GM18508 (cell line): ENCODE results near the gene MIB2.

Experiments
- ATAC-seq: cut with Tn5 transposase; IDR thresholded peaks from one replicate; pipeline ENCODE4 v1.9.1; 2021; ENCODE audit warnings: moderate number of reproducible peaks; ENCODE audit not compliant: insufficient read depth, unreplicated experiment

MIB2 gene

DNA sequence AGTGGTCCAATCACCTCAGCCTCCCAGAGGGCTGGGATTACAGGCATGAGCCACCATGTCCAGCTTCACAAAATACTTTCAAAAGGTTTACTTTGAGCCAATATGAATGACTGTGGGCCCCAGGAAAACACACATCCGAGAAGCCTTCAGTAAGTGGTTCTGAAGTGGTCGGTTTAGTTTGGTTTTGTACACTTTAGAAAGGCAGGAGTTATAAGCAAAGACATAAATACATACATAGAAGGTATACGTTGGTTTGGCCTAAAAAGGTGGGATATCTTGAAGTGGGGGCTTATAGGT, 3.2 kb upstream of the MIB2 start:
- ATAC-seq, result no peak

DNA sequence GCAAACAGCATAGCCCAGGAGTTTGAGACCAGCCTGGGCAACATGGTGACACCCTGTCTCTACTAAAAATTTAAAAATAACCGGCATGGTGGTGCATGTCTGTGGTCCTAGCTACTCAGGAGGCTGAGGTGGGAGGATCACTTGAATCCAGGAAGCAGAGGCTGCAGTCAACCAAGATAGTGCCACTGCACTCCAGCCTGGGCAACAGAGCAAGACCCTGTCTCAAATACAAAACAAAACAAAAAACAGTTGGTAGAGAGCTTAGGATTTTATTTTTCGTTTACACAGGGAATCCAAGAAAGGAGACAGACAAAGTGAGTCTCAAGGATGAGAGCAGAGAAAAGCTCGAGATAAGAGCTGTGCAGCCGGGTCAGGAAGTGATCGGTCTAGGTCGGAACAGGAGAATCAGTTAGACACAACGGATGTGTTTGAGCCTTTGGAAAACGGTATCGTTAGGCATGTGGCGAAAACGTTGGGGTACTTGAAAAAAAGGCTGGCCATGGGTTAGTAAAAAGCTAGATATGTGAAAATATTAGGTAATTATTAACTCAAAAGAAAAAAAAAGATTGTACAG, 1.7 kb upstream of the MIB2 start:
- no peak for ATAC-seq

DNA sequence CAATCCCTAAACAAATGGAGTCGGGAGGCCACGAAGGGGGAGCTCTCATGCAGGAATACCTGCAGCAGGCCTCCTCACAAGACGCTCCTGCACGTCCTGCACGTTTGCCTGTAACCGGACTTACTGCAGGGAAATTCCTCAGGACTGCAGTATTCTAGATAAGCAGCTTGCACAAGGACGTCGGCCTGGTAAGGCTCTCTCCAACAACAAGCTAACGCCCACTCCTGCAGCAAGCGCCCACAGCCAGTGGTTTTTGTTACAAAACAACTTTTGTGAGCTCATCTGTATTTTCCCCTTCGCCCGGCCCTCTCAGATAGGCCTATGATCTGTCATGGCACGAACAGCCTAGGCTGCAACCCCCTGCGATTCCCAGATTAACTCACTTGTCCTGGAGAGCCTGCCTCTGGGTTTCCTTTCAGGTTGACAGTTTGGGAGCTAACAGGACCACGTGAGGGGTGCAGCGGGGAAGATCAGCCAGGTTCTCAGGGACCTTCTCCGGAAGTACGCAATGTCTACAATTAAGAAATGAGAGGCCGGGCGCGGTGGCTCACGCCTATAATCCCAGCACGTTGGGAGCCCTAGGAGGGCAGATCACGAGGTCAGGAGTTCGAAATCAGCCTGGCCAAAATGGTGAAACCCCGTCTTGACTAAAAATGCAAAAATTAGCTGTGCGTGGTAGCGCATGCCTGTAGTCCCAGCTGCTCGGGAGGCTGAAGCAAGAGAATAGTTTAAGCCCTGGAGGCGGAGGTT, 921 bp upstream of the MIB2 start:
- no peak for ATAC-seq

DNA sequence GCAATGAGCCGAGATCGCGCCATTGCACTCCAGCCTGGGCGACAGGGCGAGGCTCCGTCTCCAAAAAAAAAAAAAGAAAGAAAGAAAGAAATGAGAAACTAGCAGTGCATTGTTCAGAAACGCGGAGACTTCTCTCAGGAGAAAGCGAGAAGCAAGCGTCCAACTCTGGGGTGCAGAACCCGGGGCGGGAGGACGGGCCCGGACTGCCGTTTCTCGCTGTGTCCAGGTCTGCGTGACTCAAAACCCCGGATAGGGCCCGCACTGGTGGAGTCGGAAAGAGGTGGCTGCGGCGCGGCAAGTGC, 395 bp upstream of the MIB2 start:
- ATAC-seq, result no peak

DNA sequence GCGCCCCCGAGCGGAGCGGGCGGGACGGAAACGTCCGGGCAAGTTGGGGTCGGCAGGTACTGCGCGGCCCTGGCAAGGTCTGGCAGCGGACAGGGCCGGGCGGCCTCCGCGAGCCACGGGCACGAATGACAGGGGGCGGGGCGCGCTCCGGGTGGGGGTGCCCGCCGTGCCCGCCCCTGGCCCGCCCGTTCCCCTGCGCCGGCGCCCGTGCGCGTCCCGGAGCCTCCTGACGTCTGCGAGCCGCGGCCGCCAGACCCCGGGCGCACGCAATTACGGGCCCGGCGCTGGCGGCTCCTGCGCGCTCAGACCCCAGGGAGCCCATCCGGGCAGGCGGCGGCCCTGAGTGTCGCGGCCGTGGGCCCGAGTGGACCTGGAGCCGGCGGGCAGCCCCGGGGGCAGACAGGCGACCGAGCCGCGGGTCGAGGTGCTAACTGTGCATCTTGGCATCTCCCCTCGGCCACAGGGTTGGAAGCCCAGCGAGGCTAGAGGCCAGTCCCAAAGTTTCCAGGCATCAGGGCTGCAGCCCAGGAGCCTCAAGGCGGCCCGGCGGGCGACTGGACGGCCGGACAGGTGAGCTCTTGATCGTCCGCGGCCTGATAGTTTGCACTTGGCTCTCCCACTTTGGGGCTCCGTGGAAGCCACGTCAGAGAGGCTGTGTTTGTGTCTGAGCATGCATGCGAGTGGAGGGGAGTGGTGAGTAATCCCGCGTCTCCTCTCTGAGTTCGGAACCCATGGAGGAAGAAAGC, 918 bp downstream of the MIB2 start:
- no peak for ATAC-seq

DNA sequence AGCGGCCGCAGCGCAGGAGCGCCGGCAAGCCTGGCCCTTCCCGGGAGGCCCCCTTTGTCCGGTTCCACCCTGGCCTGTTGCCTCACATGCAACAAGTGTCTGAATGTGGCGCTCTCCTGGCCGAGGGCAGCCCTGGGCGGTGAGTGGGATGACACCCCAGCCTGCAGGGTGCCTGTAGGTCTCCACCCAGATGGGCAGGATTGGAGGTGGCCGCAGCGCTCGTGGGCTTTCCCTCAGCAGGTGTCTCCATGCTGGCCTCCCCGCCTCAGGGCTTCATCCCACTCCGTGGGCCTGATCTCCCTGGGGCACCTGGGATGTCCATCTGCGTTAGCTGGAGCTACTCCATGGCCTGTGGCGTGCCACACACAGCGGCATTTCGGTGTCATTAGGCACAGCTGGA, 1.5 kb downstream of the MIB2 start:
- no peak for ATAC-seq

DNA sequence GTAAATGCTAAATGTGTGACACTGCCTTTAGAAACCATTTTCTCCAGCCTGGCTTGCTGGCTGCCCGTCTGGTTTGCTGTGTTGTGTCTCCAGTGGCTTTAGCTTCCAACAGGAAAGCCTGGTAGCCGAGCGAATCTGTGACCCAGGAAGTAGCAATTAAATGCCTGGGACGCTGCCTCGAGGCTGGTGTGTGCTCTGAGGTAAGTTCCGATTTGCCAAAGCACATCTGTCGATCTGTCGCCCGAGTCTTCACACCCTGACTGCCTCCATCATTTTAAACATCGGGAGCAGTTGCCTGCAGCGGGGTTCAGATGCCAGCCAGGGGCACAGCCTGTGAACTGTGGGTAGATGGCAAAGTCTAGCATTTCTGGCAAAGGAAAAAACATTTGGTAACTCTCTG, 2.2 kb downstream of the MIB2 start:
- no peak for ATAC-seq

DNA sequence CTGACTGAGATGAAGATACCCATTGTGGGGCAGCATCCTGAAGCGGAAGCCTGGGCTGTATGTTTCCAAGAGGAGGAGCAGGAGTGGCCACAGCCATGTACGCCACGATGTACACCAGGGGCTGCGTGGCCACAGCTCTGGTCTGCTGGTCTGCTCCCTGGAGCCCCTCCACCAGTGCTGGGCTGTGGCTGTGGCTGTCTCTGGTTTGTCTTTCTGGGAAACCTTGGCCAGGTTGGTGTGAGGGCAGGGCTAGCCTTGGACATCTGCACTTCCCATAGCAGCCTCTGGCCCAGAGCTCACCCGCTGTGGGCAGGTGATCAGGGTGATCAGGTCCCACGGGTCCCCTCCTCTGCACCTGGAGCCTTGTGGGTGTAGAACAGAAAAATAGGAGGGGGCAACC, 2.6 kb downstream of the MIB2 start:
- ATAC-seq, result no peak

DNA sequence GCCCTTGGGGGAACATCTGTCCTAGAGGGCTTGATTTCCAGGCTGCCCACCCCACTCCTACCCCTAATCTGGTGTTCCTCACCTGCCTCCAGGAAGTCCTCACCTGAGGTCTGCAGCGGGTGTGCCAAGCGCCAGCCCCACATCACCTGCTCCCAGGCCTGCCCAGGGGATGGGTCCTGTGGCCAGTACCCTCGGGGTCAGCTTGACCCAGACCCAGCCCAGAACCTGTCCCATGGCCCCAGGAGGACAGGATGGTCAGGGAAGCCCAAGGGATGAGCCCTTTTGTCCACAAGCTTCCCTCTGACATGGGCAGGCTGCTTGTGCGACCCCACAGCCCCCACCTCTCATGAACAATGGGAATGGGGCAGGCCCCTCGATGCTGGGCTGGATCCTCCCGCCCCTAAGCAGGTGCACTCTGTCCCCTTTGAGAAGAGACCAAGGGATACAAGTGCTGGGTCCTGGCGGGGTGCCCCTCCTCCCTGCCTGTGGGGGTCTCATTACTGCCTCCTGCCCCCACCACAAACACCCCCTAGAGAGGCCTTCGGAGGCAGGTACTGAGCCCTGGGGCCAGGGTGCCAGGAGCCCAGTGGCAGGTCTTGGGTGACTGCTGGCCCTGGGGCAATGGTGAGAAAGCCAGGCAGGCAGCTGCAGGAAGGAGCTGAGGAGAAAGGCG, 3.2 kb downstream of the MIB2 start:
- ATAC-seq, result no peak

DNA sequence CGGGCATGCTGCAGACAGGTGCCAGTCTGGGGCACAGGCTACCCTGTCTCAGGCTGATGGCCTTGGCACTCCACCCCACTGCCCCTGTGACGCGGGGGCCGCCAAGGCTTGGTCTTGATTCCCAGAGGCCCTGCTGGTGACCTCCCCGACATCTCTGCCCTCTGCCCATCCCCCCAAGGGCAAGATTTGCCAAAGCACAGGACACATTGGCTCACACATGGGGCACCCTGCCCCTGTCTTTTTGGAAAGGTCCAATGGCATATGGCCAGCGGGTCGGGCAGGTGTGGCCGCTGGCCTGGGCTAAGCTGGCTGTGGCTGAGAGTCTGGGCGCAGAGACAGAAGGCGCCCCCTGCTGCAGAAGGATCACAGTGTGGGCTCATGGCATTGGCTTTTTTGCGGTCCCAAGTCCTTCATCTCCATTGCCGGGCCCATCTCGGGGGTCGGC, 4.6 kb downstream of the MIB2 start:
- ATAC-seq, result no peak

DNA sequence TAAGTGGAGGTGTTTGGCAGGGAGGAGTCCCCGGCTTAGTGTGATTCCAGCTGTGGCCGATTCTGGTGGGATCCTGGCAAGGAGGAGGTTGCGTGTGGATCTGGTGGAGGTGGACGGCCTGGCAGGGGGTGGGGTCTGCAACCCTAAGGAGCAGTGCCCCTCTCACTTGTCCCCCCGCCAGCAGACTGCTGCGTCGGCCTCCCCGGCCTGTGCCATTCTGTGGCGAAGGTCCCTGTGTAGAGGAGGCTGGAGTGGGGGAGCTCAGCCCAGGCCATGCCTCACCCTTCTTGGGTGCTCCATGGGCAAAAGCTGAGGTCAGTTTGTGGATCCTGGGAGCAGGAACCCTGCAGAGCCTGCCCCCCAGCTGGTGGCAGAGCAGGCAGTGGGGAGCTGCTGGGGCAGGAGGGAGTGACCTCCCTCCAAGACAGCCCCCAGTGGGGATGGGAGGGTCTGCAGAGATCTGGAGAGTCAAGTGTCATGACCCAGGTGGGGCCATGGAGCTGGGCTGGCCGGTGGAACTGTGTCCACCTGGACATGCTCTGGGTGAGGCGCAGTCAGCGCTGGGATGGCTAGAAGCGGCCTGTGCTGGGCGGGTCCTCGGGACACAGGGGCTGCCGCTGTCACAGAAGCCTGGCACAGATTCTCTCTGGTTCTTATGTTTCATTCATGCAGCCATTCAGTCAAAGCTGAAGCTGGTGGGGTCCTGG, 5.3 kb downstream of the MIB2 start:
- ATAC-seq, result no peak

DNA sequence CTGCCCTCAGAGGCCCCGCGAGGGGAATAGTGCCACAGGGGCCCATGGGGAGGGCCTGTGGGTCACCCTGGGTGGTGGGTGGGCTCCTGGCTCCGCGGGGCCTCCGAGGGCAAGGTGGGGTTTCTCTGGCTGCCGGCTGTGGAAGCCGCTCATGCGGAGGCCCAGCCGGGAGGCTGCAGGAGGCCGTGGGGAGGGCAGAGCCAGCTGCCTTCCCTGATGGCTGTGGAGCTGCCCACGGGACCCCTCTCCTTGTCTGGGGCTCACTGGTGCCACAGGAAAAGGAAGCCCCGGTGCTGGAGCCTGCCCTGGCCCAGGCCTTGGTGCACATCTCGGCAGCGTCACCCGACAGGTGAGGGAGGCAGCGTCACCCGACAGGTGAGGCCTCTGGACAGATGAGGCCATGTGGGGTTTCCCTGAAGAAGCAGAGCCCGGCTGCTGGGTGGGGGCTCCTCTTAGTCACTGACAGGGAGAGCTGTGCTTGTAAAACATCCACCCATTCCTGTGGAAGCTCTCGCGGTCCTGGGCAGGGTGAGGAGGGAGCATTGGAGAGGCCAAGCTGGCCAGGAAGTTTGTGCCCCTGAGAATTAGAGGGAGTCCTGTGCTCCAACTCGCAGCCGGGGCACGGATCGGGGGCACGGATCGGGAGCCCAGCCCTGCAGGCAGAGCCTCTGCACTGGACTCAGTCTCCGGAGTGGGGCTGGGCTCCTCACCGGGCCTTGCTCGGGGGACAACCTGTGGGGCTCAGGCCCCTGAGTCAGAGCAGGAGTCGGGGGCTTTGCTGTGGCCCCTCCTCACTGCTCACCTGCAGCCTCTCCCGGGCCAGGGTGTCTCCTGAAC, 6.1 kb downstream of the MIB2 start:
- ATAC-seq, result no peak

DNA sequence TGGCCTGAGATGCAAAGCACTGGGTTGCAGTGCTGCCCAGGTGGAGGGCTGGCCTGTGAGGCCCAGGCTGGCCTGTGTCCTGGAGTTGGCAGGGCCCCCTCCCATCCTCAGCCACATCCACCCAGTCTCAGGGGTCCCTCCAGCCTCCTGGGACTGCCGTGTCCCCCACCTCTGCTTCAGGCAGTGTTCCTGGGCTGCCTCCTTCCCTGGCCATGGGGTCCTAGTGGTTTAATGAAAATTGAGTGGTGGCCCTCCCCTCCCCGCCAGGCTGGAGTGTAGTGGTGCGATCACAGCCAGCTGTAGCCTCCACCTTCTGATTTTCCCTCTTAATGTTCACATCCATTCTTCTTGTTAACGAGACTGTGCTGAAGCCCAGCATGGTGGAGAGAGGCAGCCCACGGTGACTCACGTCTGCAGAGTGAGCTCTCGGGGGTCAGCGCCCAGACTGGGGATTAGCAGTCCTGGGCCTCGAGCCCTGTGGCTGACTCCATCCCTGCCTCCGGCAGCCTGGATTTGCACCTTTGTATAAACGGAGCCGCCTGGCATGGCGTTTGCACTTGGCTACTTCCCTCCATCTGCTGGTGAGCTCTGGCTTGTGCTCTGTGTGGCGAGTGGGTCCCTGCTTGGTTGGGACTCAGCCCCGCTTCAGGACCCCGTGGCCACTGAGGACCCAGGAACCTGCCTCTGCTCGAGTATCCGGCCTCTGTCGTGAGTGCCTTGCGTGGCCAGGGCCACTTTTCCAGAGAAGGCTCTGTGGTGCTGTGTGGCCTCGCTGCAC, 6.9 kb downstream of the MIB2 start:
- no peak for ATAC-seq

DNA sequence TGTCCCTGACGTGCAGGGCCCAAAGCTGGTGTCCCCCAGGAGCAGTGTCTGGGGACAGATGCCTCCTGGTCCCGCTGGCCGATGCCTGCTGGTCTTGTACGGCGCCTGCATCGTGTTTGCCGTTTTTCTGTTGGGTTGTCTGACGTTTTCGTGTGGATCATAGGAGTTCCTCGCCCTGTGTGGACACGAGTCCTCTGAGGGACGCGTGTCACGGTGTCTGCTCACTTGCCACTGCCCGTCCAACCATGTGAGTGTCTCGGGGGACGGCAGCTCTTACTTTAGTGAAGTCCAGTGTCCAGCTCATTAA, 7.4 kb downstream of the MIB2 start:
- ATAC-seq, result no peak

DNA sequence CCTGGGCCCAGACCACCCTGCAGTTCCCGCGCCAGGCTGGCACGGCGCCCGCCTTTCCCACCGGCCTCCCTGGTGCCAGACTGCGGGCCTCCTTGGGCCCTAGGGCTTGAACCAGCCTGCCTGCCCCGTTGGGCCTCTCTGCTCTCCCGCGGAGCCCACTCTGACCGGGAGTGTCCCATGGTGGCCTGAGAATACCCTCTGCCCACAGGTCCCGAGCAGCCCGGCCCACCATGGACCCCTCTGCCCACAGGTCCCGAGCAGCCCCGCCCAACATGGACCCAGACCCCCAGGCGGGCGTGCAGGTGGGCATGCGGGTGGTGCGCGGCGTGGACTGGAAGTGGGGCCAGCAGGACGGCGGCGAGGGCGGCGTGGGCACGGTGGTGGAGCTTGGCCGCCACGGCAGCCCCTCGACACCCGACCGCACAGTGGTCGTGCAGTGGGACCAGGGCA, 7.9 kb downstream of the MIB2 start:
- no peak for ATAC-seq

DNA sequence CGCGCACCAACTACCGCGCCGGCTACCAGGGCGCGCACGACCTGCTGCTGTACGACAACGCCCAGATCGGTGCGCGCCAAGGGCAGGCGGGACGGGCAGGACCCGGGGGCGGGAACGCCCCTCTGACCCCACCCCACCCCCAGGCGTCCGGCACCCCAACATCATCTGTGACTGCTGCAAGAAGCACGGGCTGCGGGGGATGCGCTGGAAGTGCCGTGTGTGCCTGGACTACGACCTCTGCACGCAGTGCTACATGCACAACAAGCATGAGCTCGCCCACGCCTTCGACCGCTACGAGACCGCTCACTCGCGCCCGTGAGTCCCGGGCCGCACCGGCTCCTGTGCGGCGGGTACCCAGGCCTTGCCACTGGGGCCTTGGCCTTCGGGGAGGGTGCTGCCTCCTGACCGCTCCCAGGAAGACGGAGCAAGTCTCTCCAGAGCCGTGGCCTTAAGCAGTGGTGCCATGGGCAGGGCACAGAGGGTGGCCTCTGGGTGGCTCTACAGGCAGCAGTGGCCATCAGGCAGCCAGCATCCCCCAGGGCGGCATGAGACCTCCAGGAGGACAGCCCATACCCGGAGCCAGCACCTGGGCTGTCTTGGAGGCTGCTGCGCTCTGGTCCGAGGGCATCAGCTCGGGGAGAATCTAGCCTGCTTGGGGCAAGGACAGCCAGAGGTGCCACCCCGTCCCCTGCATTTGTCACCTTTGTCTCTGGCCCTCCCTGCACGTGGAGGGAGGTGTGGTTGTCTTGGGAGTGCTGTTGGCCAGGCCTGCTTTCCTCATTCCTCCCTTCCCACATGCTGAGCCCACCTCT, 8.5 kb downstream of the MIB2 start:
- ATAC-seq, result no peak

DNA sequence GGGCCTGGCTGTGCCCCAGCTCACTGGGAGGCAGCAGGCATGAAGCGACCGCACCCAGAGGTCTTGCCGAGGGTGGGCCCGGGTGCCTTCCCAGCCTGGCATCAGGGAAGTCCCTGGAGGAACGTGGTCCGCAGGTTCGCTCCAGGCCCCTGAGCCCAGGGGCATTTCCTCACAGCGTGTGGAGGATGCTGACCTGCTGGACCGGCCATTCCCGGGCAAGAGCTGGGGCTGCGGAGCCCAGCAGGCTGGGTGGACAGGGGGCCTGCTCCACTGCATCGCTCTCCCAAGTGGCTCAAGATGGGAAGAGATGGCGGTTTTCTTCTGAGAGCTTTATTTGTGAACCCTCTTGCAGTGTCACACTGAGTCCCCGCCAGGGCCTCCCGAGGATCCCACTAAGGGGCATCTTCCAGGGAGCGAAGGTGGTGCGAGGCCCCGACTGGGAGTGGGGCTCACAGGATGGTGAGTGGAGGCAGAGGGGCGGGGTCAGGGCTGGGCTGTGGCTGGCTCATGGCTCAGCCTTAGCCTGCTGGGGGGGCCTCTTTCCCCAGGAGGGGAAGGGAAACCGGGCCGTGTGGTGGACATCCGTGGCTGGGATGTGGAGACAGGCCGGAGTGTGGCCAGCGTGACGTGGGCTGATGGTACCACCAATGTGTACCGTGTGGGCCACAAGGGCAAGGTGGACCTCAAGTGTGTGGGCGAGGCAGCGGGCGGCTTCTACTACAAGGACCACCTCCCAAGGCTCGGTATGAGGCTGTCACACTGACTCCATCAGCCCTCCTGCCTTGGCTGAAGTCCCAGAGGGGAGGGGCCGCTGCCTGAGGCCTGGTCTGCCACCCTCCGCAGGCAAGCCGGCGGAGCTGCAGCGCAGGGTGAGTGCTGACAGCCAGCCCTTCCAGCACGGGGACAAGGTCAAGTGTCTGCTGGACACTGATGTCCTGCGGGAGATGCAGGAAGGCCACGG, 9.4 kb downstream of the MIB2 start:
- no peak for ATAC-seq

DNA sequence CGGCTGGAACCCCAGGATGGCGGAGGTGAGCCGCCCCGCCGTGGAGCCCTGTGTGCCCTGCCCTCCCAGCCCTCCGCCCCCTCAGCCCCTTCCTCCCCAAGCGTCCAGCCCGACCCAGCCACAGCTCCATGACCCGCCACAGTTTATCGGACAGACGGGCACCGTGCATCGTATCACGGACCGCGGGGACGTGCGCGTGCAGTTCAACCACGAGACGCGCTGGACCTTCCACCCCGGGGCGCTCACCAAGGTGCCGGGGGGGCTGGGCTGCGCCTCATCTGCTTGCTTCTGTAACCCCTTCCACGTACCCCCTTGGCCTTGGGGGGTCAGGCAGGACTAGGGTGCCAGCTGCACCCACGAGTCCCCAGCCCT, 10.1 kb downstream of the MIB2 start:
- ATAC-seq, result no peak
